ENCODE measurements around the gene TGIF1. TPM values are rescaled to one million over a fixed set of nuclear protein-coding genes. Genes with fewer than 3 reads are reported as not detected.
"Not testable (repeated sequence)": the region's sequence is repeated elsewhere in the genome, so short reads cannot be mapped to it uniquely, and the experiment has no call there.

TGIF1 gene
- total RNA-seq, 1 experiment from 2014 or later, result 41.9 TPM

- Histone ChIP-seq H3K4me3 (no peak overlapping the region), H3K36me3 (no peaks in the 10 kb centered on the region), H3K9me3 (replicated peaks) (no peaks in the 10 kb centered on the region), H3K27me3 (replicated peaks) (no peaks in the 10 kb centered on the region), H3K27ac (no peak overlapping the region), H3K4me1 (replicated peaks) (peaks cover 7% of the 10 kb centered on the region; the same call in 1 of the 2 replicates)
- DNase-seq (ENCODE audit: low read depth in 1 of 2, low spot score in 2 of 2), result no peak
Observed at GRCh38 chr18:3471141-3471648, 21.2 kb downstream of the TGIF1 start.

DNA sequence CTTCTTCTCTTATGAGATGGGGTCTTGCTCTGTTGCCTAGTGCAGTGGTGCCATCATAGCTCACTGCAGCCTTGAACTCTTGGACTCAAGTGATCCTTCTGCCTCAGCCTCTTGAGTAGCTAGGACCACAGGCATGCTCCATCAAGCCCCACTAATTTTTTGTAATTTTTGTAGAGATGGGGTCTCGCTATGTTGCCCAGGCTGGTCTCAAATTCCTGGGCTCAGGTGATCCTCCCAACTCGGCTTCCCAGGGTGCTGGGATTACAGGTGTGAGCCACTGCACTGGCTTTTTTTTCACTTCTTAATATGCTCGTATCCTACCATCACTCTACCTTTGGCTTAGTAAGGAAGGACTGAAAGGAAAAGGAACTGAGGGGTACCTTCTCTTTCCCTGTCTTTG, 22.1 kb downstream of the TGIF1 start:
- H3K9me3 ChIP-seq (replicated peaks); H3K4me1 ChIP-seq (replicated peaks); H3K4me3 ChIP-seq; H3K27ac ChIP-seq; H3K36me3 ChIP-seq; DNase-seq (ENCODE audit: low read depth in 1 of 2, low spot score in 2 of 2); H3K27me3 ChIP-seq (replicated peaks): not testable (repeated sequence)

DNA sequence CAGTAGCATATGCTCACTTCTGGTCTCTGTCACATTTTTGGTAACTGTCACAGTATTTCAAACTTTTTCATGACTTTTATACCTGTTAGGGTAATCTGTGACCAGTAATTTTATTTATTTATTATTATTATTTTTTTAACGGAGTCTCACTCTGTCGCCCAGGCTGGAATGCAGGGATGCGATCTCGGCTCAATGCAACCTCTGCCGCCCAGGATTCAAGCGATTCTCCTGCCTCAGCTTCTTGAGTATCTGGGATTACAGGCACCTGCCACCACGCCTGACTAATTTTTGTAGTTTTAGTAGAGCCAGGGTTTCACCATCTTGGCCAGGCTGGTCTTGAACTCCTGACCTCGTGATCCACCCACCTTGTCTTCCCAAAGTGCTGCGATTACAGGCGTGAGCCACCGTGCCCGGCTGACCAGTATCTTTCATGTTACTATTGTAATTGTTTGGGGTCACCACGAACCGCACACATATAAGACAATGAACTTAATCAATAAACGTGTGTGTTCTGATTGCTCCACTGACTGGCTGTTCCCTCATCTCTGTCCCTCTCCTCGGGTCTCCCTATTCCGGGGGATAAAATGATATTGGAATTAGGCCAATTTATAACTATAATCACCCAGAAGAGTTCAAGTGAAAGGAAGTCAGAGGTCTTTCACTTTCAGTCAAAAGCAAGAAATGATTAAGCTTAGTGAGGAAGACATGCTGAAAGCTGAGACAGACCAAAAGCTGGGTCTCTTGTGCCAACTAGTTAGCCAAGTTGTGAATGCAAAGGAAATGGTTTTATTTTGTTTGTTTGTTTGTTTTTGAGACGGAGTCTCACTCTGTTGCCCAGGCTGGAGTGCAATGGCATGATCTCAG, 22.9 kb downstream of the TGIF1 start:
- no peaks in the 10 kb centered on the region for H3K36me3 ChIP-seq
- no peaks in the 10 kb centered on the region for H3K4me1 ChIP-seq (replicated peaks)
- no peak for DNase-seq (ENCODE audit: low read depth in 1 of 2, low spot score in 2 of 2)
- H3K27ac ChIP-seq, result no peak overlapping the region
- H3K9me3 ChIP-seq (replicated peaks), result no peaks in the 10 kb centered on the region
- H3K4me3 ChIP-seq, result no peak overlapping the region
- no peaks in the 10 kb centered on the region for H3K27me3 ChIP-seq (replicated peaks)

- Histone ChIP-seq H3K27ac (no peak overlapping the region), H3K4me3 (no peak overlapping the region), H3K27me3 (replicated peaks) (no peaks in the 10 kb centered on the region), H3K36me3 (no peaks in the 10 kb centered on the region), H3K4me1 (replicated peaks) (no peaks in the 10 kb centered on the region), H3K9me3 (replicated peaks) (no peaks in the 10 kb centered on the region)
- DNase-seq (ENCODE audit: low read depth in 1 of 2, low spot score in 2 of 2), result no peak
Observed at GRCh38 chr18:3478262-3478978, 28.4 kb downstream of the TGIF1 start.

DNA sequence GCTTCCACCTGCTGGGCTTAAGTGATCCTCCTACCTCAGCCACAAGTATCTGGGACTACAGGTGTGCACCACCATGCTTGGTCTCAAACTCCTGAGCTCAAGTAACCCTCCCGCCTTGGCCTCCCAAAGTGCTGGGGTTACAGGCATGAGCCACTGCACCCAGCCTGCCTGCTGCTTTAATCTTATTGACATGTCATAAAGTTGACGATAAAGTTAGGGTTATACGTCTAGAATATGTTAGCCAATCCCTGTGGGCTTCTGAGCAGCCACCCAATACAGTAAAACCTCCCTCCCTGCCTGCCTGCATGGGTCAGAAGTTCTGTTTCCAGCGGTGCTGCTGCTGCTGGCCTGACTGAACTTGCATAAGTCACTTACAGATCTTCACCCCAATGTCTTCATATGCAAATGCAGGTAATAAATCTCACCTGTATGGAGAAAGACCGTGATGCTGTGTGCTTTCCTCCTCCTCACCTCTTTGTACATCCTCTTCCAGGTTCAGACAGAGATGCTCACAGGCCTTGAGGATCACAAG, 30.1 kb downstream of the TGIF1 start:
- no peaks in the 10 kb centered on the region for H3K9me3 ChIP-seq (replicated peaks)

DNA sequence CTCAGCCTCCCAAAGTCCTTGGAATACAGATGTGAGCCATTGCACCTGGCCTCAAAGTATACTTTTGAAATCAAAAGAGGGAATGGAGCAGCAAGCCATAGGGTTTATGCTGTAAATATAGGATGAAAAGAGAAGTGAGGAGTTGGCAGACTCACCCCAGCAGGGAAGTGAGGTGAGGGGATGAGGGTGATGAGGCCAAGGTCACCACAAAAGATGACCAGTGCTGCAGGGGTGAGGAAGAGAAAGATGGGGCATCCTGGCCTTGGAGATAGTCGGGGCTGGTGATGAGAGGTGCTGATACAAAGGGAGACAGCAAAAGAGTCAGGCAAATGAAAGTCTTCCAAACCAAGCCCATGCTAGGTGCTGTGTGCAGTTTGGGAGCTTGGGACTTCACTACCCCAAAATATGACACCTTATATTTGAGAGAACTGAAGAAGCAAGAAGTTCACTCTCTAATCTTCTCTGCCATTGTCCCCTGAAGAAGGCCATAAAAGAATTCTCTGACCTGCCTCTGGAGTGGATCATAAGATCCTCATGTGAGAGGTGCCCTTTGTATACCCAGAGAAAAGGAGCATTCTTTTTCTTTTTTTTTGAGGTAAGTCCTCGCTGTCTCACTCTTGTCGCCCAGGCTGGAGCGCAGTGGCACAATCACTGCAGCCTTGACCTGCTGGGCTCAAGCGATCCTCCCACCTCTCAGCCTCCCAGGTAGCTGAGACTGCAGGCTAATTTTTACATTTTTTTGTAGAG, 31.0 kb downstream of the TGIF1 start:
- no peaks in the 10 kb centered on the region for H3K27me3 ChIP-seq (replicated peaks)
- H3K4me3 ChIP-seq, result no peak overlapping the region
- H3K36me3 ChIP-seq, result no peaks in the 10 kb centered on the region
- no peak overlapping the region for H3K27ac ChIP-seq
- no peaks in the 10 kb centered on the region for H3K9me3 ChIP-seq (replicated peaks)
- DNase-seq (ENCODE audit: low read depth in 1 of 2, low spot score in 2 of 2), result no peak
- H3K4me1 ChIP-seq (replicated peaks), result no peaks in the 10 kb centered on the region

More for the DNA sequence above, 30.1 kb downstream of the TGIF1 start:
- DNase-seq (ENCODE audit: low read depth in 1 of 2, low spot score in 2 of 2), result no peak
- Histone ChIP-seq H3K4me1 (replicated peaks) (no peaks in the 10 kb centered on the region), H3K27ac (no peak overlapping the region), H3K27me3 (replicated peaks) (no peaks in the 10 kb centered on the region), H3K4me3 (no peak overlapping the region), H3K36me3 (no peaks in the 10 kb centered on the region)

- DNase-seq (ENCODE audit: low read depth in 1 of 2, low spot score in 2 of 2), result peak in 1 of 2 experiments; percentile 31
- Histone ChIP-seq H3K4me1 (replicated peaks) (no peaks in the 10 kb centered on the region), H3K9me3 (replicated peaks) (no peaks in the 10 kb centered on the region), H3K27ac (no peak overlapping the region), H3K36me3 (no peaks in the 10 kb centered on the region), H3K4me3 (no peak overlapping the region), H3K27me3 (replicated peaks) (no peaks in the 10 kb centered on the region)
Observed at GRCh38 chr18:3481696-3482210, 31.8 kb downstream of the TGIF1 start.

DNA sequence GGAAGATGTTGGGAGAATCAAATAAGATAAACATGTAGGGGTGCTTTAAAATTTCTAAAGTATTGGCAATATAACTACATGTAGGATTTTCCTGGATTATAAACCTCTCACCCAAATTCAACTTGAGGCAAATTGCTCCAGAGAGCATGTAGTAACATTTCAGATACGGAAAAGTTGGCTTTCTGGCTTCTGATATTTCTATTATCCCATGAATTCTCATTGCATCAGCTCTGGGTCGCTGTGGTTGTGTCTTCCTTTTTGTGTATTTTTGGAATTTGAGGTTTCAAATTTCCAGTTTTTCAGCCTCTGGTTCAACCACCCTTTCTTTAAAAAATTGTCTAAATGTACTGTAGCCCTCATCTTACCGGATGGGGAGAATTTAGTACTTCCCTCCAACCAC, 32.3 kb downstream of the TGIF1 start:
- Histone ChIP-seq H3K27ac (no peak overlapping the region), H3K9me3 (replicated peaks) (no peaks in the 10 kb centered on the region), H3K27me3 (replicated peaks) (no peaks in the 10 kb centered on the region), H3K36me3 (no peaks in the 10 kb centered on the region), H3K4me1 (replicated peaks) (no peaks in the 10 kb centered on the region), H3K4me3 (no peak overlapping the region)
- no peak for DNase-seq (ENCODE audit: low read depth in 1 of 2, low spot score in 2 of 2)

DNA sequence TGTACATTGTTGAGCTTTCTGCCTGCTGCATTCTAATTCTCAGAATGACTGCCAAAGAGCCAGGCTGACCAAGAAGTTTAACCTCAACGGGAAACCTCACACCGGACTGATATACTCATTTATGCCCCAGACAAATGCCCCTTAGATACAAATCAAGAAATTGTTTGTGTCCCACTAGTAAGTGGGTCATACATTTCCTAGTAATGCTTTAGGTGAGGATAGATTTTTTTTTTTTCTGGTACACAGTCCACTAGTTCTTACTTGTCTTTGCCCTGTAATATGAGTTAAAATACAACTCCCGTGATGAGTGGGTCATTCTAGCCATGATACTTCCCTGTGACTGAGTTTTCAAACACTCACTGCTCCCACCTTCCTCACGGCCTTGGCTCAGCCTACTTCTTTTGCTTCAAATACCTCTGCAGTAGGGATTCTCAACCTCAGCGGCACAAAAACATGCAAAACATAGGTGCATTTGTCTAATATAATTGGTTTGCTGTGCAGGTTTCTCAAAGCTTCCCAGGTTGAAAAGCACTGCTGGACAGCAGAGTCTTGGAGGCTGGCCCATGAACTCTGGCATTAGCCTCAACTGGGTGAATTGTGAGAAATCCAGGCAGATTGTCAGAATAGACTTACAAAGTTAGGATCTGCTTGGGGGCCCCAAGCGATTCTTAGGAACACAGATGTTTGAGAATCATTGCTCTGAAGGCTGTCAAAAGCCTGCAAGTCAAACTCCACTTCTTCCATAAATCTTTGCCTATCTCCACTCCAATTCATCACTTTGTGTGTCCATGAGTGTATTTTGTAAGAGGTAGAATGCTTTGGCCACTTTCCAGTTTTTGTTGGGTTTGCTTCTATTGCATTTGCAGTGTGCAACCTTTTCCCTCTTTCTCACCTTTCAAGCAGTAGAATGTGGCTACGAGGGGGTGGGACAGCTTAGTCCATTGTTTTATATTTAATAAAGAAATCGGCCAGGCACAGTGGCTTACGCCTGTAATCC, 35.5 kb downstream of the TGIF1 start:
- H3K36me3 ChIP-seq, result no peaks in the 10 kb centered on the region
- no peak overlapping the region for H3K4me3 ChIP-seq
- no peaks in the 10 kb centered on the region for H3K27me3 ChIP-seq (replicated peaks)
- H3K4me1 ChIP-seq (replicated peaks), result no peaks in the 10 kb centered on the region
- no peak for DNase-seq (ENCODE audit: low read depth in 1 of 2, low spot score in 2 of 2)
- H3K9me3 ChIP-seq (replicated peaks), result no peaks in the 10 kb centered on the region
- no peak overlapping the region for H3K27ac ChIP-seq

DNA sequence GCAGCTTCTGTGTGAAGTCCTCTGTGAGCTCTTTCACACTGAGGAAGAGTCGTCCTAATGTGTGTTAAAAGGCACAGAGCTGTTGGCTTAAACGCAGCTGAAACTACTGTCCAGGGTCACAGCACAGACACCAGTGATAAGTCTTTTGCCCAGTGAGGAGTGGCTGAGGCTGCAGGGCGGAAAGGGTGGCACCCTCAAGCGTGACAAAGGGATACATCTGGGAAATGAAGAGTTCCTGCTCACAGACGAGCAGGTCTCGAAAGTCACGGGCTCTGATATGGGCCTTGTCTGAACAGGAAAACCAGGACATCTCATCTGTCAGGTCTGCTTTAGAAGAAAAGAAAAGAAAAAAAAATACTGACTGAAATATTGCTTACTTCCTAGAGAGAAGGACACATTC, 36.5 kb downstream of the TGIF1 start:
- H3K27me3 ChIP-seq (replicated peaks), result no peaks in the 10 kb centered on the region
- no peaks in the 10 kb centered on the region for H3K36me3 ChIP-seq
- no peaks in the 10 kb centered on the region for H3K4me1 ChIP-seq (replicated peaks)
- DNase-seq (ENCODE audit: low read depth in 1 of 2, low spot score in 2 of 2), result no peak
- H3K4me3 ChIP-seq, result no peak overlapping the region
- H3K27ac ChIP-seq, result no peak overlapping the region
- no peaks in the 10 kb centered on the region for H3K9me3 ChIP-seq (replicated peaks)

DNA sequence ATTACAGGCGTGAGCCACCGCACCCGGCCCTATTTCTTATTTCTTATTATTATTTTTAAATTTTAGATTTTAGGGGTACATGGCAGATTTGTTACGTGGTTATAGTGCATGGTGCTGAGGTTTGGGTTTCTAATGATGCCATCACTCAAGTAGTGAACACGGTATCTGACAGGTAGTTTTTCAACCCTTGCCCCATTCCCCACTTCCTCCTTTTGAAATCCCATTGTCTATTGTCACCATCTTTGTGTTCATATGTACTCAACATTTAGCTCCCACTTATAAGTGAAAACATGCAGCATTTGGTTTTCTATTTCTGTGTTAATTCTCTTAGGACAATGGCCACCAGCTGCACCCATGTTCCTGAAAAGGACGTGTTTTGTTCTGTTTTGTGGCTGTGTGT, 39.5 kb downstream of the TGIF1 start:
- H3K9me3 ChIP-seq (replicated peaks), result no peaks in the 10 kb centered on the region
- DNase-seq (ENCODE audit: low read depth in 1 of 2, low spot score in 2 of 2), result no peak
- no peaks in the 10 kb centered on the region for H3K36me3 ChIP-seq
- H3K4me3 ChIP-seq, result no peak overlapping the region
- H3K27me3 ChIP-seq (replicated peaks), result no peaks in the 10 kb centered on the region
- H3K4me1 ChIP-seq (replicated peaks), result no peaks in the 10 kb centered on the region
- no peak overlapping the region for H3K27ac ChIP-seq

DNA sequence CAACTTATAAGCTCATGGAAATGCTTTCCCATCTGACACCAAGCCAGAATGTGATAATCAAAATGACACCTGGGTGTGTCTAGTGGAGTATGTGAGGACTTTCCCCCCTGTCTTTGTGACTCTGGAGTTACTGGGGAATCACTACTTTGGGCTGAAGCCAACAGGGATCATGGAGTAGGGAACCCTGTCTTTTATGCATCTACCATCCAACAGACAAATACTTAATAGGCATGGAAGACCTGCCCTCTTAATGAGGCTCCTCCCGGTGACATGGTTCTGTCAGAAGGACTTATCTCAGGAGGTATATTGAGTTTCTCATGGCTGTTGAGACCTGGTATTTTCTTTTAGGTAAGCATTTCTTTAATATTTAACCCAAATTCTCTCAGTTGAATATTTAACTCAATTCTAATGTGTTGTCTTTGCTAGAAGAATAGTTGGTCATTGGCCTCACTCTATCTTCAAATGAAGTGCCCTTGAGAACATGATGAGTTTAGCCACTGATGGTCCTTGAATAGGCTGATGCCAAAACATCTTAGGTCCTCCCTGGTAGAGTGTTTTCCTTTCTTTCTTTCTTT, 42.1 kb downstream of the TGIF1 start:
- Histone ChIP-seq H3K36me3 (no peaks in the 10 kb centered on the region), H3K27ac (no peak overlapping the region), H3K4me1 (replicated peaks) (no peaks in the 10 kb centered on the region), H3K4me3 (no peak overlapping the region), H3K9me3 (replicated peaks) (no peaks in the 10 kb centered on the region), H3K27me3 (replicated peaks) (no peaks in the 10 kb centered on the region)
- DNase-seq (ENCODE audit: low read depth in 1 of 2, low spot score in 2 of 2), result no peak

Data from SJSA1 (cell line).